B cell (primary cell): ENCODE results near the gene IRX3. TPM values are rescaled to one million over a fixed set of nuclear protein-coding genes. Genes with fewer than 3 reads are reported as not detected.

Source experiments
- ATAC-seq: fragments of 200-7000 bp; cut with Tn5 transposase; one replicate; pipeline ENCODE4 v1.10.0; 2021; ENCODE audit warnings: low read depth, mild to moderate bottlenecking, moderate number of reproducible peaks, moderate library complexity
- CTCF ChIA-PET: fragments of 350-600 bp; sonication (Branson Sonifier 250); formaldehyde crosslinking; loops from one replicate; lab custom pipeline; 2021; ENCODE audit warnings: antibody characterized with exemption, inconsistent platforms; lab: Charles Lee
- POLR2A ChIA-PET: fragments of 350-600 bp; sonication (Branson Sonifier 250); formaldehyde crosslinking; loops from one replicate; lab custom pipeline; 2021; ENCODE audit warnings: antibody characterized with exemption; lab: Charles Lee
- DNase-seq: peaks from one replicate; pipeline ENCODE4 v3.0.0; 2013
- H2AFZ ChIP-seq: 2 replicates; pipeline ENCODE4 v1.6.1; 2012; ENCODE audit warnings: mild to moderate bottlenecking, low read depth, low read length; ENCODE audit not compliant: insufficient read depth, poor library complexity, severe bottlenecking
- H3K27ac ChIP-seq, 2 donors: 1 replicate in 1 of 2; 2 replicates in 1 of 2; pipeline ENCODE4 v1.5.1; 2012 to 2013; ENCODE audit warnings: low read length in 2 of 2, mild to moderate bottlenecking in 2 of 2, moderate library complexity in 1 of 2
- H3K27me3 ChIP-seq, 4 experiments: fragments of 200-600 bp in 1 of 4; sonication (generic) in 1 of 4; replicated peaks in 1 of 4; 1 replicate in 2 of 4; 2 replicates in 2 of 4; pipeline versions ENCODE4 v1.6.1 to v1.7.0; 2013 to 2016; ENCODE audit warnings: low read length in 3 of 4, mild to moderate bottlenecking in 2 of 4, mixed read lengths in 1 of 4, moderate library complexity in 1 of 4; ENCODE audit not compliant: insufficient read depth in 4 of 4, control insufficient read depth in 3 of 4; ENCODE audit errors: control extremely low read depth in 1 of 4
- H3K36me3 ChIP-seq, 2 experiments: replicated peaks in 1 of 2; 1 replicate in 1 of 2; 2 replicates in 1 of 2; pipeline versions ENCODE4 v1.6.1 to v1.7.1; 2013; ENCODE audit warnings: low read length in 1 of 2; ENCODE audit not compliant: insufficient read depth in 2 of 2, control insufficient read depth in 1 of 2; ENCODE audit errors: control extremely low read depth in 1 of 2, extremely low read depth in 1 of 2
- H3K4me1 ChIP-seq, 2 donors: fragments of 200-600 bp in 1 of 2; sonication (generic) in 1 of 2; 1 replicate in 1 of 2; 2 replicates in 1 of 2; pipeline versions ENCODE4 v1.5.1 to v1.6.1; 2013 to 2017; ENCODE audit warnings: low read length in 2 of 2; ENCODE audit not compliant: control insufficient read depth in 2 of 2, insufficient read depth in 2 of 2
- H3K4me2 ChIP-seq: replicated peaks from 2 replicates; pipeline ENCODE3; 2012; ENCODE audit warnings: mild to moderate bottlenecking, low read depth, low read length; ENCODE audit not compliant: poor library complexity, severe bottlenecking
- H3K4me3 ChIP-seq, 5 experiments: fragments of 200-600 bp in 1 of 5; sonication (generic) in 1 of 5; 1 replicate in 3 of 5; 2 replicates in 2 of 5; pipeline versions ENCODE4 v1.5.1 to v1.7.0; 2011 to 2016; ENCODE audit warnings: low read length in 4 of 5, mild to moderate bottlenecking in 4 of 5, low read depth in 2 of 5, control low read depth in 1 of 5, moderate library complexity in 1 of 5; ENCODE audit not compliant: insufficient read depth in 1 of 5; ENCODE audit errors: control extremely low read depth in 1 of 5, extremely low read depth in 1 of 5
- H3K79me2 ChIP-seq: fragments of 200-600 bp; sonication (generic); one replicate; pipeline ENCODE4 v1.6.0; 2016; ENCODE audit warnings: low read length; ENCODE audit not compliant: control insufficient read depth, insufficient read depth
- H3K9ac ChIP-seq: fragments of 200-600 bp; sonication (generic); 2 replicates; pipeline ENCODE4 v1.6.1; 2017; ENCODE audit warnings: mild to moderate bottlenecking, low read length, moderate library complexity
- H3K9me3 ChIP-seq, 3 donors: one replicate each; pipeline versions ENCODE4 v1.6.1 to v1.7.1; 2013; ENCODE audit warnings: low read length in 2 of 3; ENCODE audit not compliant: control insufficient read depth in 2 of 3, insufficient read depth in 1 of 3; ENCODE audit errors: control extremely low read depth in 1 of 3
- H4K20me1 ChIP-seq: 2 replicates; pipeline ENCODE4 v1.6.0; 2012; ENCODE audit warnings: mild to moderate bottlenecking, low read length; ENCODE audit not compliant: insufficient read depth, control insufficient read depth, poor library complexity, severe bottlenecking
- H3K27ac Mint-ChIP-seq: one replicate; pipeline ENCODE4 v1.8.0; 2021; ENCODE audit warnings: mixed read lengths
- H3K27me3 Mint-ChIP-seq: one replicate; pipeline ENCODE4 v1.8.0; 2021; ENCODE audit warnings: mixed read lengths
- H3K4me1 Mint-ChIP-seq: one replicate; pipeline ENCODE4 v1.8.0; 2021; ENCODE audit warnings: mixed read lengths
- H3K4me3 Mint-ChIP-seq: one replicate; pipeline ENCODE4 v1.8.0; 2021; ENCODE audit warnings: mixed read lengths
- H3K9me3 Mint-ChIP-seq: one replicate; pipeline ENCODE4 v1.8.0; 2022; ENCODE audit warnings: mixed read lengths; ENCODE audit not compliant: insufficient read depth
- CTCF ChIP-seq: fragments of 200-600 bp; IDR thresholded peaks from one replicate; pipeline ENCODE4 v1.8.0; 2022; ENCODE audit warnings: antibody characterized with exemption, mild to moderate bottlenecking
- EZH2 ChIP-seq: IDR thresholded peaks from 2 replicates; pipeline ENCODE4 v1.6.1; 2012; ENCODE audit warnings: borderline replicate concordance, low read depth, mild to moderate bottlenecking, moderate library complexity, low read length; ENCODE audit not compliant: insufficient read depth, poor library complexity, severe bottlenecking
- WGBS: methylation state at CpG from one replicate; pipeline ENCODE4 v1.1.5; 2013; ENCODE audit warnings: missing lambda C conversion rate; ENCODE audit not compliant: insufficient coverage; 5-methylcytosine and 5-hydroxymethylcytosine counted together
- intact Hi-C: fragments of 100-400 bp; cut with micrococcal nuclease; formaldehyde crosslinking; loops from one replicate; pipeline ENCODE4 v1.10.0; 2022
- polyA plus RNA-seq: library from polyadenylated mRNA; depleted of rRNA; stranded (reverse); fragments of >200 nt; gene quantifications from 2 replicates; pipeline ENCODE4 v1.2.3, GENCODE V29; 2012
- total RNA-seq, 2 donors: library from RNA; stranded (reverse); fragments of 120-200 nt in 1 of 2; gene quantifications; 1 replicate in 1 of 2; 2 replicates in 1 of 2; pipeline versions ENCODE4 v1.2.3 to v1.2.4, GENCODE V29; 2013 to 2022

Gene IRX3
- total and polyA plus RNA-seq, 2 donors (not counting 1 experiment from before 2014, with no cell fraction given): not detected

- ChIA-PET CTCF (no interaction called here), POLR2A (no interaction called here)
- Mint-ChIP-seq H3K4me3 (no peak overlapping the region), H3K9me3 (no peaks in the 10 kb centered on the region), H3K27ac (no peak overlapping the region), H3K27me3 (peaks cover 15% of the 10 kb centered on the region), H3K4me1 (no peaks in the 10 kb centered on the region)
- H3K9me3 ChIP-seq: no peaks in the 10 kb centered on the region
- DNase-seq: no peak
- H3K27ac ChIP-seq: no peak overlapping the region
- H3K27me3 ChIP-seq: peaks cover 0 to 6% (median 0%) of the 10 kb centered on the region in 4 experiments
- ATAC-seq: no peak
- no peaks in the 10 kb centered on the region for H3K36me3 ChIP-seq
- no peak overlapping the region for H3K9ac ChIP-seq
- TF ChIP-seq EZH2 (no peak), CTCF (no peak)
- WGBS: 88% methylated on average over 3 of the region's 8 CpGs
- no peak overlapping the region for H3K4me2 ChIP-seq
- no peaks in the 10 kb centered on the region for H4K20me1 ChIP-seq
- no peaks in the 10 kb centered on the region for H3K4me1 ChIP-seq
- H3K79me2 ChIP-seq: no peaks in the 10 kb centered on the region
- H3K4me3 ChIP-seq: no peak overlapping the region
- no peak overlapping the region for H2AFZ ChIP-seq
- intact Hi-C loops: no loop called here
These were observed 17.0 kb upstream of the IRX3 start for GRCh38 chr16:54303613-54304012.

DNA sequence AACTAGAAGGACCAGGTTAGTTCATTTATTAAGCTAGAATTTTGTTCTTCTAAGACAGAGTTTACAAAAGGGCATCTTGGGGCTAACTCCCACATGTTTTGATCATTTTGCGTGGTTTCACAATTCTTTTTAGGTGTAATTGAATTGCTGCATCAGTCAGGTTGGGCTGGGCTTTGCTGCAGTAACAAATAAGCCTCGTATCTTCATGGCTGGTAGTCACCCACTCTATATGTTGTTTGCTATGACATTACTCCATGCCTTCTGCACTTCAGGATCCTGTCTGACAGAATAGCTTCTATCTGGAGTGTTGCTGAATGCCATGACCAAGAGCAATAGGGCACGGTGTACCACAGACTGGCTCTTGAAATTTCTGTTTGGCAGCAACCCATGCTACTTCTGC lies 10.6 kb upstream of the IRX3 start:
- peaks cover 2% of the 10 kb centered on the region for H3K9me3 Mint-ChIP-seq
- TF ChIP-seq EZH2: no peak
- TF ChIP-seq CTCF: no peak
- ChIA-PET POLR2A (no interaction called here), CTCF (no interaction called here)
- Histone ChIP-seq H3K36me3 (no peaks in the 10 kb centered on the region), H3K79me2 (no peaks in the 10 kb centered on the region), H3K9ac (no peak overlapping the region), H3K4me1 (no peaks in the 10 kb centered on the region), H3K27me3 (peaks cover 0 to 9% (median 5%) of the 10 kb centered on the region in 4 experiments), H3K27ac (no peak overlapping the region), H4K20me1 (no peaks in the 10 kb centered on the region), H3K9me3 (peaks cover 0 to 8% (median 0%) of the 10 kb centered on the region in 3 donors), H2AFZ (no peak overlapping the region), H3K4me2 (no peak overlapping the region), H3K4me3 (no peak overlapping the region)
- no peaks in the 10 kb centered on the region for H3K4me1 Mint-ChIP-seq
- H3K27ac Mint-ChIP-seq: no peak overlapping the region
- intact Hi-C loops: no loop called here
- 93% methylated on average over 3 of the region's 3 CpGs for WGBS
- ATAC-seq (no peak), DNase-seq (no peak)
- H3K27me3 Mint-ChIP-seq: peaks cover 18% of the 10 kb centered on the region
- H3K4me3 Mint-ChIP-seq: no peak overlapping the region
